GM10847 (cell line): ENCODE results near the gene PRRT1B.

Experiments used
- POLR2A ChIP-seq: IDR thresholded peaks from 2 replicates; pipeline ENCODE4 v1.6.1; 2011; ENCODE audit not compliant: insufficient read length; ENCODE audit errors: extremely low read depth

The PRRT1B gene

DNA sequence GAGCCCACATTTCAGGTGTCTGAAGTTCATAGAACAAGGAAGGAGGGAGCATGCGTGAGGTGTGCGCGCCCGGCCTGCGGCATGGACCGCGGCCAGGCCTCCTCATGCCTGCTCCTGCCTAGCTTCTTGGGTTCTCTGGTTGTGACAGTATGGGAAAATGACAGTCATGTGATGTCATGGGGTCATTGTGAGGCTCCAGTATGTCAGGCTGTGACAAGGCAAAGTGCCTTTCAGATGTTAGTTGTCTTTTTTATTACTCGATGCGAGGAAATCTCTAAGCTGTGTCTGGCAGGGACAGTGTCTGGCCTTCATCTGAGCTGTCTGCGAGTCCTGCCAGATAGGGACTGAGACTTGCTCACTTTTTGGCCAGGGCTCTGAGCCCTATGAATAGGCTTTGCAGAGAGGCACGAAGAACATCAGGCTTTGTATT is 27.5 kb upstream of the PRRT1B start:
- no peak for TF ChIP-seq POLR2A

DNA sequence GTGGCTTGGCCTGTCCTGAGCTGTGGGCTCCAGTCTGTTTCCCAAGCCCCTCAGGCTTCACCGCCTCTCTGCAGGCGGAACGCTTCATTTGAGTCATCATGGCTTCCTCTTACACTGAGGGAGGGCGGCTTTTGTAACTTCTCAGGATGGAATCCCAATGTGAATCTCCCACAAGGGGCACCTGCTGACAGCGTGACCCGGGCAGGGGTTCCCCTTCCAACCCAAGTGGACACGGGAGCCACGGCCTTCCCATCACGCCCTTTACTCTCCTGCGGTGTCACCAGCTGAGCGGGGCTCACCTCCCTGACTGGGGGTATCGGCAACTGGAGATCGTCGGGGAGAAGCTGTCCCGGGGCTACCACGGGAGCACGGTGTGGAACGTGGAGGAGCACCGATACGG is 26.8 kb upstream of the PRRT1B start:
- TF ChIP-seq POLR2A, result no peak

DNA sequence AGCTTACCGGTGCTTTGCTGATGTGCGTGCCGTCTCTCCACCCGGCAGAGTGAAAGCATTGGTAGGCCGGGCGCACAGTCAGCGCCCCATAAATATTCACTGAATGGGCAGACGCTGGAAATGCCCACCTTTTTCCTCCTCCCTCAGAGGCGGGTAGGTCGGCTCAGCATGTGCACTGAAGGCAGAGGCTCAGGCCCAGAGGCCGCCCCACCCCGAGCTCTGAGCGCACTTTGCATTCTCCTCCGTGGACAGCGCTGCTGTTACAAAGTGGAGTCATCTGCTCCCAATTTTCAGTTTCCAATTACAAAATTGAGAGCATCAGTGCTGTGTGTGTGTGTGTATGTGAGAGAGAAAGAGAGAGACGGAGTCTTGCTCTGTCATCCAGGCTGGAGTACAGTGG is 24.8 kb upstream of the PRRT1B start:
- TF ChIP-seq POLR2A, result no peak

- no peak for TF ChIP-seq POLR2A
These were observed 24.1 kb upstream of the PRRT1B start for GRCh38 chr9:131521203-131521602.

- TF ChIP-seq POLR2A, result no peak
These were observed 23.5 kb upstream of the PRRT1B start for GRCh38 chr9:131521822-131522221.

GRCh38 chr9:131522257-131523085 is 22.9 kb upstream of the PRRT1B start:
- TF ChIP-seq POLR2A, result no peak

DNA sequence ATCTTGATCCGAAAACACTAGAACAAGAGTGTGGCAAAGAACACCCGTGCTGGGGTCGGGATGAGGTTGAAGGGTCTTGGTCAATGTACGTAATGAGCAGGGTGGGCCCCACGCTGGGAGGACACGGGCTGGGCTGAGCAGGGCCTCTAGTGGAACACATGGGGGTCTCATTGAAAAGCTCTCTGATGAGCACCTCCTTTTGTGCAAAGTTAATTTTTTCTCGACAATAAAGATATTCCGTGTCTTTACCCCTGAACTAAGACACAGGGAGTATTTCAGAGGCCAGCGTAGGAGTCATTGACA is 22.3 kb upstream of the PRRT1B start:
- TF ChIP-seq POLR2A, result no peak

GRCh38 chr9:131523451-131524435 is 21.6 kb upstream of the PRRT1B start:
- no peak for TF ChIP-seq POLR2A

- no peak for TF ChIP-seq POLR2A
These were observed 20.5 kb upstream of the PRRT1B start for GRCh38 chr9:131524665-131525315.

DNA sequence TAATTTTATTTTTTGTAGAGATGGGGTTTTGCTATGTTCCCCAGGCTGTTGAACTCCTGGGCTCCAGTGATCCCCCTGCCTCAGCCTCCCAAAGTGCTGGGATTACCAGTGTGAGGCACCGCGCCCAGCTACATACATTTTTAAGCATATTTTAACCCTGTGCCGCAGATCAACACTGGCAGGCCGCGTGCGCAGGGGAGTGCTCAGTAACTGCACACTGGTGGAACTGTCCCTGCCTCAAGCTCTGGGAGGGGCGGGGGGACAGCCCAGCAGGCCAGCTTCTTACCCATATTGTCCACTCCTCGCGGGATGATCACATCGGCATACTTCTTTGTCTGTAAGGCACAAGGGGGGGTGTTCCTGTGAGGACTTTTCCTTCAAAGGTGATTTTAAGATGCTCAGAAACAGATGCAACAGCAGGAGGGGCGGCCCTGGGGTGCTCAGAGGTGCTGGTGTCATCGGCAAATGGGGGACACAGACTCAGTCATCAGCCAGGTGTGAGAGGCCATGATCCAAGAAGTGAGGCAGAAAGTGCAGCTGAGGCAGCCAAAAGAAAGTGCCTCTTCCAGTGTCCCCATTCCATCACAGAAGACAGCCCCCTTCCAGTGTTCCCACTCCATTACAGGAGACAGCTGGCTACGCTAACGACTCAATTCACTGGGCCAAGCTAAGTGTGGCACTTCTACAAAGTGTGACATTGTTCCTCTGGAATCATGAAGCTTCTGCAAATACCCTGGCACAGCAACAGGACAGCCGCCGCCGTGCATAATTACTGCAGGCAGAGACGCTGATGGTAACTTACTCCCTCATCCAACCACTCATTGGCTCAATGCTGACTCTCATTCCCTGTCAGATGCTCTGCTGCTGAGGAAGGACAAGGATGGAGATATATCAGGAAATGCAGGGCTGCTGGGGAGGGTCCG is 19.4 kb upstream of the PRRT1B start:
- no peak for TF ChIP-seq POLR2A

- no peak for TF ChIP-seq POLR2A
These were observed 17.1 kb upstream of the PRRT1B start for GRCh38 chr9:131528186-131528585.

GRCh38 chr9:131528886-131529505 is 16.3 kb upstream of the PRRT1B start:
- TF ChIP-seq POLR2A, result no peak

DNA sequence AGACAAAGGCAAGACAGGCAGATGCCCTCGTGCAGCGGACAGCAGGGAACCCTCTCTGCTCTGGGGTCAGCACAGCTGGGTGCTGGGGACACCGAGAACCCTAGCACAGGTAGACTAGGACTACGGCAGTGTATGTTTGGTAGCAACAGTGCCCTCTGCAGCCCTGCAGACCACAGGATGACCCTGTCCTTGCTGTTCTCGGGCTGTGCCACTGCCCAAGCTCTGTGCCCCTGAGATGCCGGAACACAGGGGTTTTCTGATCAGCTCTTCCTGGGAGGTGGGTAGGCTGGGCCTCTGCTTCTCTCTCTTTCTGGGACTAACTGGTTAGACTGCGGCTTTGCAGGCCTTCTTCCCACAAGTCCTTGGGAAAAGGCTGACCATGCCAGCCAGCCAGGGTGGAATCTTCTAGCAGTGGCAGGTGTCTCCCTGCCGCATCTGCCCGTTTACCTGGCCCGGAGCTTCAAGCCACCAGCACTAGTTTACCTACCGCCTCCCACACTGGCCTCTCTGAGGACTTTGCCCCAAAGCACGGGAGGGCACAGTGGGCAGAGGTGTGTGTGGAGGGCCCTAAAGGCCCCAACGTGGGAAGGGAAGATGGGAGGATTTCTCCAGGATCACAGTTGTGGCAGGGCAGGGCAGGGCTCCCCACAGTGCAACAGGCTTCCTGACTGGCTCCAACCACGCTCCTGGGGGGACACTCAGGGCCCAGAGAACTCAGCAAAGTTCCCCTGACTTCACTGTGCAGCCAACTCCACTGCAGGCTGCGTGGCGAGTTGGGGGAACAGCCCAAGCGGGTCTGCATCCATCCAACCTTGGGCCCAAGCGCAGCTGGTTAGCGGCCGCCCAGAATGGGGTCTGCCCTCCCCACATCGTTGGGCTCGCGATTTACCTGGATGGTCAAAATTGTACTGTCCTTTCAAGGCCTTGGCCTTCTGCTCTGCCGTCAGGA is 15.5 kb upstream of the PRRT1B start:
- TF ChIP-seq POLR2A, result no peak
